ENCODE data around the gene UMAD1. TPM values are rescaled to one million over a fixed set of nuclear protein-coding genes. Genes with fewer than 3 reads are reported as not detected.

UMAD1 gene
- total RNA-seq, 2 donors from 2014 or later: 21.9 to 26.3 TPM

DNA sequence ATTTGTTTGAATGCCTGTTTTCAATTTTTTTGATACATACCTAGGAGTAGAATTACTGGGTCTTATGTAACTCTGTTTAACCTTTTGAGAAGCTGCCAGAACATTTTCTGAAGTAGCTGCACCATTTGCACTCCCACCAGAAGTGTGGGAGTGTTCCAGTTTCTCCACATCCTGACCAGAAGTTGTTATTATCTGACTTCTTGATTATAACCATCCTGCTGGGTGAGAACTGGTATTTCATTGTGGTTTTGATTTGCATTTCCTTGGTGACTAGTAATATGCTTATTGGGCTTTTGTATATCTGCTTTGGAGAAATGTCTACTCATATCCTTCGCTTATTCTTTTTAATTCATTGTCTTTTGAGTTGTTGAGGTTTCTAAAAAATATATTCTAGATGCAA lies 210.8 kb downstream of the UMAD1 start:
- Histone ChIP-seq H3K36me3 (no peaks in the 10 kb centered on the region), H3K9ac (ENCODE audit: low read depth in 2 of 2, low read length in 2 of 2) (no peak overlapping the region), H3K4me1 (no peaks in the 10 kb centered on the region), H3K27ac (no peak overlapping the region), H3K27me3 (no peaks in the 10 kb centered on the region), H3K9me3 (peaks cover 6% of the 10 kb centered on the region), H3K4me3 (no peak overlapping the region)
- DNase-seq: no peak
- TF ChIP-seq, protein P1, sequence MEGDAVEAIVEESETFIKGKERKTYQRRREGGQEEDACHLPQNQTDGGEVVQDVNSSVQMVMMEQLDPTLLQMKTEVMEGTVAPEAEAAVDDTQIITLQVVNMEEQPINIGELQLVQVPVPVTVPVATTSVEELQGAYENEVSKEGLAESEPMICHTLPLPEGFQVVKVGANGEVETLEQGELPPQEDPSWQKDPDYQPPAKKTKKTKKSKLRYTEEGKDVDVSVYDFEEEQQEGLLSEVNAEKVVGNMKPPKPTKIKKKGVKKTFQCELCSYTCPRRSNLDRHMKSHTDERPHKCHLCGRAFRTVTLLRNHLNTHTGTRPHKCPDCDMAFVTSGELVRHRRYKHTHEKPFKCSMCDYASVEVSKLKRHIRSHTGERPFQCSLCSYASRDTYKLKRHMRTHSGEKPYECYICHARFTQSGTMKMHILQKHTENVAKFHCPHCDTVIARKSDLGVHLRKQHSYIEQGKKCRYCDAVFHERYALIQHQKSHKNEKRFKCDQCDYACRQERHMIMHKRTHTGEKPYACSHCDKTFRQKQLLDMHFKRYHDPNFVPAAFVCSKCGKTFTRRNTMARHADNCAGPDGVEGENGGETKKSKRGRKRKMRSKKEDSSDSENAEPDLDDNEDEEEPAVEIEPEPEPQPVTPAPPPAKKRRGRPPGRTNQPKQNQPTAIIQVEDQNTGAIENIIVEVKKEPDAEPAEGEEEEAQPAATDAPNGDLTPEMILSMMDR (IDR thresholded peaks at IDR 0.05): no peak
- intact Hi-C loops (cut with DNase I): no loop called here

DNA sequence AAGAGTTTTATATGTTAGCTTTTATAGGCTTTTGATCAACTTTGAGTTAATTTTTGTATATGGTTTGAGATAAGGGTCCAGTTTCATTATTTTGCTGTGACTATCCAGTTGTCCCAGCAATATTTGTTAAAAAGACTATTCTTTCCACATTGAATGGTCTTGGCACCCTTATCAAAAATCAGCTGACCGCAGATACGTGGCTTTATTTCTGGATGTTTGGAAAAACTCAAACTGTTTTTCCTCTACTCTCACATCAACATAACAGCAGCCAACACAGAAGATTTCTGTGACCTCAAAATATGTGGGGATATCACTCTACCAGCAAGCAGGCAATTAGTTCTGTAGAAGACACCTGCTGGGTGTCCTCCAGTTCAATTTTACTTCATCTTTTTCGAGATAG lies 211.4 kb downstream of the UMAD1 start:
- no peak overlapping the region for H3K4me3 ChIP-seq
- no peaks in the 10 kb centered on the region for H3K27me3 ChIP-seq
- no peak overlapping the region for H3K27ac ChIP-seq
- DNase-seq: no peak
- peaks cover 6% of the 10 kb centered on the region for H3K9me3 ChIP-seq
- intact Hi-C loops (cut with DNase I): no loop called here
- no peaks in the 10 kb centered on the region for H3K36me3 ChIP-seq
- H3K9ac ChIP-seq (ENCODE audit: low read depth in 2 of 2, low read length in 2 of 2): no peak overlapping the region
- H3K4me1 ChIP-seq: no peaks in the 10 kb centered on the region
- TF ChIP-seq, protein P1 (IDR thresholded peaks at IDR 0.05): no peak

DNA sequence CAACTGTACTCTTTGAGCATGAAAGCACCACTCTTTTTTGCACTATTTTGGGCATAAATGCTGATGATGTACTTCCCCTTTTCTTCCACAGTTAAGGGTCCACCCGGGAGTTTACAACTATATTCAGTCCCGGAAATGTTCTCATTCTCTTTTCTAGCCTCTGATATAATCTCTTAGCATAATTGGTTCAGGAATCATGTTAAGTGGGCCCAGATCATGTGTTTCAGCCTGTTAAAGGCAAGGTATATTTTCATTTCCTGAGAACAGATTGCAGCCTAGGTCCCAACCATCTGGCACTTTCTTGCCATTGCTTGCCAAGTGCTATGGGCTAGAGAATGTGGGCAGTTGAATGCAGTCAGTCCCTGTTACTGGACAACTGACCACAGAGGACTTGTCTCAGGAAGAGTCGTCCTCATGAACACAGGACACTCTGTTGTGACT lies 216.6 kb downstream of the UMAD1 start:
- H3K27ac ChIP-seq: no peak overlapping the region
- H3K9ac ChIP-seq (ENCODE audit: low read depth in 2 of 2, low read length in 2 of 2): no peak overlapping the region
- H3K4me1 ChIP-seq: no peaks in the 10 kb centered on the region
- H3K4me3 ChIP-seq: no peak overlapping the region
- intact Hi-C loops (cut with DNase I): no loop called here
- no peaks in the 10 kb centered on the region for H3K27me3 ChIP-seq
- peaks cover 6% of the 10 kb centered on the region for H3K9me3 ChIP-seq
- no peak for DNase-seq
- TF ChIP-seq, protein P1 (IDR thresholded peaks at IDR 0.05): no peak
- H3K36me3 ChIP-seq: no peaks in the 10 kb centered on the region

DNA sequence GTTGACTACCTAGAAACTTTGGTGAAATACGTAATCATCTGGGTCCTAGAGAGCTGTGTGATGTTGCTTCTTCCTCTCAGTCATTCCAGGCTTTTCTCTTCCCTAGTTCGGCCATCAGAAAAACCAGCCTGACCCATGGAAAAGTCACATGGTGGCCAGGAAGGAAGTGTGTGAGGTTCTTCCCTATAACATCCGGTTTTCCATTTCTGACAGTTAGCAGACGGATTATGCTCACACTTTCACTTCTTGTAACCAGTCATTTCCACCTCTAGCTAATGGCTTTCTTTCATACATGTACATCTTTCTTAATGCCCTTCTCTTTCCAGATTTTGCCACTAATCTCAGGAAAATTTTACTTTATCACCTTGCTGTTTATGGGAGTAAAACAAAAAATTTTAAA lies 218.0 kb downstream of the UMAD1 start:
- Histone ChIP-seq H3K4me3 (no peak overlapping the region), H3K9me3 (peaks cover 6% of the 10 kb centered on the region), H3K27me3 (no peaks in the 10 kb centered on the region), H3K36me3 (no peaks in the 10 kb centered on the region), H3K27ac (no peak overlapping the region), H3K4me1 (no peaks in the 10 kb centered on the region), H3K9ac (ENCODE audit: low read depth in 2 of 2, low read length in 2 of 2) (no peak overlapping the region)
- TF ChIP-seq, protein P1 (IDR thresholded peaks at IDR 0.05): no peak
- no peak for DNase-seq
- intact Hi-C loops (cut with DNase I): no loop called here

DNA sequence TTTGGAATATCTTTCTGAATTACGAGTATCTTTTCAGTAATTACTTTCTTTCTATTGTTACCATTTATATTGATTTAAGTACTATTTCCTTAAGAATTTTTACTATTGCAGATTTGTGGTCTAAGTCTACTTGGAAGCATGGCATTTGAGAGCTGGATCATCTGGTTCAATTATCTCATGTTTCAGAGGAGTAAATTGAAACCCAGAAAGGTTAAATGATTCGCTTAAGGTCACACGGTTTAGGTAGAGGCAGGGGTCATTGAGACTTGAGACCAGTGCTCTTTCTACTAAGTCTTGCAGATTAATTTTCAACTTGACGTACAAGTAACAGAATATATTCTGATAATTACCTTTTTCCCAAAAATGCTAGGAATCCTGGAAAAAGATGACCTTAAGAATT lies 218.9 kb downstream of the UMAD1 start:
- no peaks in the 10 kb centered on the region for H3K27me3 ChIP-seq
- no peaks in the 10 kb centered on the region for H3K36me3 ChIP-seq
- H3K27ac ChIP-seq: no peak overlapping the region
- TF ChIP-seq, protein P1 (IDR thresholded peaks at IDR 0.05): no peak
- H3K9me3 ChIP-seq: peaks cover 6% of the 10 kb centered on the region
- no peak for DNase-seq
- H3K4me3 ChIP-seq: no peak overlapping the region
- H3K9ac ChIP-seq (ENCODE audit: low read depth in 2 of 2, low read length in 2 of 2): no peak overlapping the region
- no peaks in the 10 kb centered on the region for H3K4me1 ChIP-seq
- intact Hi-C loops (cut with DNase I): no loop called here

DNA sequence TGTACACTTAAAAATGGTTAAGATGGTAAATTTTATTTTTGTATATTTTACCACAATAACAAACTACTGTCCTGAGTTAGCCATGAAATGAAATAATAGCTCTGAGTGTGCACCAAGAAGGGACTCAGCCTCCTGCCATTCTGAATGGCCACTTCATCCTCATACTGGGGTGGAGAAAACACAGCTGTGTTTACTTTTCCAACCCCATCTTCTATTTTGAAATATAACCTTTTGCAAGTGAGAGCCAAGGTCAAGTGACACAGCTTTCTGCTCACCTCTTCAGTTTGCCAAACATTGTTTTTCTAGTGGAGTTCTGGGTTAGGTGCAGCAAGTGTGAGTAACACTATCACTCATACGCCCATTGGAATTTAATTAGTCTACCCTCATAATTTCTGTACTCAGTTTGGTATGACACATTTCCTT lies 220.7 kb downstream of the UMAD1 start:
- no peaks in the 10 kb centered on the region for H3K36me3 ChIP-seq
- TF ChIP-seq, protein P1 (IDR thresholded peaks at IDR 0.05): no peak
- H3K9ac ChIP-seq (ENCODE audit: low read depth in 2 of 2, low read length in 2 of 2): no peak overlapping the region
- DNase-seq: no peak
- H3K27me3 ChIP-seq: no peaks in the 10 kb centered on the region
- H3K27ac ChIP-seq: no peak overlapping the region
- no peak overlapping the region for H3K4me3 ChIP-seq
- H3K4me1 ChIP-seq: no peaks in the 10 kb centered on the region
- no peaks in the 10 kb centered on the region for H3K9me3 ChIP-seq
- intact Hi-C loops (cut with DNase I): no loop called here
